CD4-positive, alpha-beta memory T cell (primary cell): ENCODE data around the gene ABCA3. TPM values are rescaled to one million over a fixed set of nuclear protein-coding genes. Genes with fewer than 3 reads are reported as not detected.

ENCODE experiments used
- CTCF ChIA-PET: fragments of 350-600 bp; sonication (Branson Sonifier 250); formaldehyde crosslinking; loops from one replicate; lab custom pipeline; 2021; ENCODE audit warnings: inconsistent platforms; ENCODE audit not compliant: partially characterized antibody; lab: Charles Lee
- POLR2A ChIA-PET: fragments of 350-600 bp; sonication (Branson Sonifier 250); formaldehyde crosslinking; loops from one replicate; lab custom pipeline; 2021; ENCODE audit not compliant: partially characterized antibody; lab: Charles Lee
- DNase-seq, 5 donors: peaks; one replicate each; pipeline versions ENCODE4 v3.0.0 to v3.0.0-alpha.2; 2020 to 2022; ENCODE audit warnings: mixed read lengths in 1 of 5
- H3K27ac ChIP-seq: one replicate; pipeline ENCODE4 v1.7.0; 2013; ENCODE audit warnings: low read depth, low read length
- H3K27me3 ChIP-seq: 2 replicates; pipeline ENCODE4 v1.7.0; 2013; ENCODE audit warnings: mild to moderate bottlenecking, low read length, moderate library complexity; ENCODE audit not compliant: insufficient read depth
- H3K36me3 ChIP-seq: 2 replicates; pipeline ENCODE4 v1.7.0; 2013; ENCODE audit warnings: mild to moderate bottlenecking, low read length, moderate library complexity; ENCODE audit not compliant: insufficient read depth
- H3K4me1 ChIP-seq: 2 replicates; pipeline ENCODE4 v1.7.0; 2013; ENCODE audit warnings: mild to moderate bottlenecking, low read length, moderate library complexity; ENCODE audit not compliant: insufficient read depth
- H3K4me3 ChIP-seq, 2 donors: one replicate each; pipeline ENCODE4 v1.7.0; 2013; ENCODE audit warnings: low read length in 2 of 2, mild to moderate bottlenecking in 1 of 2
- H3K9me3 ChIP-seq, 2 donors: one replicate each; pipeline ENCODE4 v1.7.0; 2013; ENCODE audit warnings: low read length in 2 of 2, control low read depth in 1 of 2; ENCODE audit not compliant: control insufficient read depth in 1 of 2
- H3K27ac Mint-ChIP-seq, 7 donors: one replicate each; pipeline ENCODE4 v1.8.0; 2020 to 2021; ENCODE audit warnings: mixed read lengths in 7 of 7, mild to moderate bottlenecking in 6 of 7, inconsistent platforms in 3 of 7, moderate library complexity in 3 of 7
- H3K27me3 Mint-ChIP-seq, 2 donors: one replicate each; pipeline ENCODE4 v1.8.0; 2020 to 2021; ENCODE audit warnings: mixed read lengths in 2 of 2
- H3K36me3 Mint-ChIP-seq, 2 donors: one replicate each; pipeline ENCODE4 v1.8.0; 2020 to 2021; ENCODE audit warnings: mixed read lengths in 2 of 2, inconsistent platforms in 1 of 2, mild to moderate bottlenecking in 1 of 2
- H3K4me1 Mint-ChIP-seq, 4 donors: one replicate each; pipeline ENCODE4 v1.8.0; 2020 to 2021; ENCODE audit warnings: mixed read lengths in 4 of 4, mild to moderate bottlenecking in 1 of 4
- H3K4me3 Mint-ChIP-seq, 8 donors: one replicate each; pipeline ENCODE4 v1.8.0; 2020 to 2021; ENCODE audit warnings: mixed read lengths in 8 of 8, mild to moderate bottlenecking in 7 of 8, moderate library complexity in 6 of 8, inconsistent platforms in 3 of 8
- H3K9me3 Mint-ChIP-seq, 8 donors: one replicate each; pipeline ENCODE4 v1.8.0; 2020 to 2021; ENCODE audit warnings: mixed read lengths in 8 of 8, mild to moderate bottlenecking in 5 of 8, inconsistent platforms in 3 of 8, moderate library complexity in 1 of 8
- intact Hi-C: fragments of 100-400 bp; cut with micrococcal nuclease; formaldehyde crosslinking; loops from one replicate; pipeline ENCODE4 v1.15.1; 2023
- polyA plus RNA-seq, 2 donors: library from polyadenylated mRNA; unstranded; fragments of 300-500 nt; fragmentation: Illumina TruSeq; gene quantifications; one replicate each; pipeline ENCODE4 v1.2.3, GENCODE V29; 2021
- total RNA-seq, 2 experiments: library from RNA; stranded (reverse); gene quantifications; one replicate each; pipeline ENCODE4 v1.2.3, GENCODE V29; 2021

ABCA3 gene
- total and polyA plus RNA-seq, 4 experiments from 2014 or later, result 1.7 to 12.7 (median 6.5) TPM

- POLR2A ChIA-PET, result interaction anchor here (0.6 kb wide), 1 partner anchor 11 kb away, joined by 3 read pairs; no protein-coding TSS in a partner anchor
- intact Hi-C loops, result no loop called here
- H3K9me3 ChIP-seq, result no peaks in the 10 kb centered on the region
- peaks cover 4 to 6% of the 10 kb centered on the region in 2 donors for H3K36me3 Mint-ChIP-seq
- H3K27me3 ChIP-seq, result no peaks in the 10 kb centered on the region
- H3K4me1 Mint-ChIP-seq, result no peaks in the 10 kb centered on the region
- no peak overlapping the region for H3K27ac ChIP-seq
- H3K27ac Mint-ChIP-seq, result no peak overlapping the region
- DNase-seq, result no peak
- no peak overlapping the region for H3K4me3 Mint-ChIP-seq
- no peaks in the 10 kb centered on the region for H3K36me3 ChIP-seq
- H3K9me3 Mint-ChIP-seq, result no peaks in the 10 kb centered on the region
- no peak overlapping the region for H3K4me3 ChIP-seq
- H3K4me1 ChIP-seq, result no peaks in the 10 kb centered on the region
- CTCF ChIA-PET, result interaction anchor here (0.7 to 1.7 kb wide), 3 partner anchors 9 to 275 kb away, joined by 3 to 4 read pairs (median 3); no protein-coding TSS in a partner anchor
- no peaks in the 10 kb centered on the region for H3K27me3 Mint-ChIP-seq
Observed at GRCh38 chr16:2278956-2279800, 61.4 kb downstream of the ABCA3 start.

- Mint-ChIP-seq H3K36me3 (peaks cover 0 to 3% of the 10 kb centered on the region in 2 donors), H3K4me3 (no peak overlapping the region), H3K4me1 (no peaks in the 10 kb centered on the region), H3K9me3 (no peaks in the 10 kb centered on the region), H3K27me3 (no peaks in the 10 kb centered on the region), H3K27ac (no peak overlapping the region)
- no peaks in the 10 kb centered on the region for H3K27me3 ChIP-seq
- no peaks in the 10 kb centered on the region for H3K36me3 ChIP-seq
- H3K9me3 ChIP-seq, result no peaks in the 10 kb centered on the region
- intact Hi-C loops, result no loop called here
- ChIA-PET POLR2A (interaction anchor here (0.6 kb wide), 1 partner anchor 10 kb away, joined by 3 read pairs; no protein-coding TSS in a partner anchor), CTCF (interaction anchor here (1.7 kb wide), 1 partner anchor 10 kb away, joined by 4 read pairs; no protein-coding TSS in a partner anchor)
- H3K27ac ChIP-seq, result no peak overlapping the region
- no peak overlapping the region for H3K4me3 ChIP-seq
- no peaks in the 10 kb centered on the region for H3K4me1 ChIP-seq
- no peak for DNase-seq
Observed at GRCh38 chr16:2278272-2278608, 62.3 kb downstream of the ABCA3 start.

DNA sequence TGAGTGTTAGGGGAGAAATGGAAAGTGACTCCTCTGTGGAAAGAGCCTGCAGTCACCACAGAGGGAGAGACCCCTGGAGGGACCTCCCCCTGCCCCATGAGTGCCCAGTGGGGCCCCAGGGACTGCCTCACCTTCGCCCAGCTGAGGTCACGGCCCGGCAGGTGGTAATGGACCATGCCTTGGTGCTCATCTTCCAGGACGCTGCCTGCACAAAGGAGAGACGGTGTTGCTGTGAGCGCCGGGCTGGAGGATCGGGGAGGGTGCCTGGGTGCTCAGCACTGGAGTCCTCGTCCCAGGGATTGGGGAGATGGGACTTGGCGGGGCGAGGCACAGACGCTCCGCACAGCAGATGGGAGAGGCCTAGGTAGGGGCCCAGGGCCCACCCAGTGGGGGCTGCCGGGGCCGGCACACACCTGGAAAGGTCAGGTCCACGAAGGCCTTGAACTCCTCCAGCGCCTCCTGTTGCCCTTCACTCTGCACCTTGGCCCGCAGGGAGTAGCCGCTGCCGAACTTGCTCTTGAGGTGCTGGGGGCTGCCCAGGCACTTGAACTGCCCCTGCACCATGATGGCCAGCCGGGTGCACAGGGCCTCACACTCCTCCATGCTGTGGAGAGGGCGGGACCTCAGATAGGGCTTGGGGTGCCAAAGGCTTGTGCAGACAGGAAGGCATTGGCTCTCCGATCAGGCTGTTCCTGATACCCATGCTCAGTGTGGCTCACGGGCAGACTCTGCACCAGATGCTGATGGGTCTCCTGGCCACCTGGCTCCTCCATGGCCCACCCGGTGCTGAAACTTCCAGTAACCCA, 62.9 kb downstream of the ABCA3 start:
- intact Hi-C loops, result no loop called here
- Histone ChIP-seq H3K4me1 (no peaks in the 10 kb centered on the region), H3K4me3 (no peak overlapping the region), H3K27ac (no peak overlapping the region), H3K9me3 (no peaks in the 10 kb centered on the region), H3K27me3 (no peaks in the 10 kb centered on the region), H3K36me3 (no peaks in the 10 kb centered on the region)
- H3K36me3 Mint-ChIP-seq, result peaks cover 0 to 3% of the 10 kb centered on the region in 2 donors
- no peaks in the 10 kb centered on the region for H3K4me1 Mint-ChIP-seq
- no peak overlapping the region for H3K27ac Mint-ChIP-seq
- no peak for DNase-seq
- H3K4me3 Mint-ChIP-seq, result no peak overlapping the region
- H3K9me3 Mint-ChIP-seq, result no peaks in the 10 kb centered on the region
- POLR2A ChIA-PET, result no interaction called here
- CTCF ChIA-PET, result no interaction called here
- H3K27me3 Mint-ChIP-seq, result no peaks in the 10 kb centered on the region

- no peak for DNase-seq
Observed at GRCh38 chr16:2276368-2277195, 63.9 kb downstream of the ABCA3 start.

GRCh38 chr16:2275476-2276367, 64.8 kb downstream of the ABCA3 start:
- intact Hi-C loops, result no loop called here
- no peaks in the 10 kb centered on the region for H3K27me3 ChIP-seq

More at GRCh38 chr16:2276368-2277195, 63.9 kb downstream of the ABCA3 start:
- Histone ChIP-seq H3K27me3 (no peaks in the 10 kb centered on the region), H3K4me3 (no peak overlapping the region), H3K27ac (no peak overlapping the region), H3K4me1 (no peaks in the 10 kb centered on the region), H3K9me3 (no peaks in the 10 kb centered on the region), H3K36me3 (no peaks in the 10 kb centered on the region)
- POLR2A ChIA-PET, result no interaction called here
- intact Hi-C loops, result no loop called here
- H3K36me3 Mint-ChIP-seq, result peaks cover 0 to 3% of the 10 kb centered on the region in 2 donors
- CTCF ChIA-PET, result no interaction called here
- no peaks in the 10 kb centered on the region for H3K9me3 Mint-ChIP-seq
- H3K4me1 Mint-ChIP-seq, result no peaks in the 10 kb centered on the region
- H3K27ac Mint-ChIP-seq, result no peak overlapping the region
- H3K4me3 Mint-ChIP-seq, result no peak overlapping the region
- no peaks in the 10 kb centered on the region for H3K27me3 Mint-ChIP-seq

GRCh38 chr16:2273931-2274330, 66.6 kb downstream of the ABCA3 start:
- CTCF ChIA-PET, result no interaction called here
- POLR2A ChIA-PET, result no interaction called here
- DNase-seq, result no peak

More at GRCh38 chr16:2275476-2276367, 64.8 kb downstream of the ABCA3 start:
- Histone ChIP-seq H3K4me3 (no peak overlapping the region), H3K27ac (no peak overlapping the region), H3K4me1 (no peaks in the 10 kb centered on the region), H3K36me3 (no peaks in the 10 kb centered on the region), H3K9me3 (no peaks in the 10 kb centered on the region)
- no peaks in the 10 kb centered on the region for H3K9me3 Mint-ChIP-seq
- no peak for DNase-seq
- H3K4me3 Mint-ChIP-seq, result no peak overlapping the region
- no peaks in the 10 kb centered on the region for H3K27me3 Mint-ChIP-seq
- no peaks in the 10 kb centered on the region for H3K4me1 Mint-ChIP-seq
- POLR2A ChIA-PET, result no interaction called here
- no peak overlapping the region for H3K27ac Mint-ChIP-seq
- CTCF ChIA-PET, result no interaction called here
- H3K36me3 Mint-ChIP-seq, result peaks cover 0 to 3% of the 10 kb centered on the region in 2 donors

More at GRCh38 chr16:2273931-2274330, 66.6 kb downstream of the ABCA3 start:
- no peaks in the 10 kb centered on the region for H3K36me3 ChIP-seq
- H3K9me3 ChIP-seq, result no peaks in the 10 kb centered on the region
- Mint-ChIP-seq H3K36me3 (peaks cover 0 to 2% of the 10 kb centered on the region in 2 donors), H3K4me1 (peaks cover 6 to 11% (median 8%) of the 10 kb centered on the region in 4 donors), H3K27ac (no peak overlapping the region), H3K27me3 (no peaks in the 10 kb centered on the region), H3K4me3 (no peak overlapping the region), H3K9me3 (no peaks in the 10 kb centered on the region)
- no peak overlapping the region for H3K4me3 ChIP-seq
- intact Hi-C loops, result no loop called here
- H3K4me1 ChIP-seq, result peaks cover 12% of the 10 kb centered on the region
- H3K27ac ChIP-seq, result no peak overlapping the region
- H3K27me3 ChIP-seq, result no peaks in the 10 kb centered on the region
